T-cell (primary cell): ENCODE data around the gene TCEA2. TPM values are rescaled to one million over a fixed set of nuclear protein-coding genes. Genes with fewer than 3 reads are reported as not detected.
A peak's percentile ranks its signal among the peaks of the same experiment; 100 is the strongest.
"Not testable (repeated sequence)": the region's sequence is repeated elsewhere in the genome, so short reads cannot be mapped to it uniquely, and the experiment has no call there.

Source experiments
- ATAC-seq, 4 experiments: fragments of 200-7000 bp in 3 of 4; fragments of 150-1000 bp in 1 of 4; cut with Tn5 transposase; replicated peaks in 1 of 4; 1 replicate in 3 of 4; 2 replicates in 1 of 4; pipeline ENCODE4 v1.10.0; 2021; ENCODE audit warnings: moderate library complexity in 3 of 4, mild to moderate bottlenecking in 2 of 4, moderate number of reproducible peaks in 1 of 4
- CTCF ChIA-PET, 2 donors: fragments of 300-600 bp; sonication (Branson Sonifier 250); formaldehyde crosslinking; loops; one replicate each; lab custom pipeline; 2022; ENCODE audit warnings: antibody characterized with exemption in 2 of 2; lab: Charles Lee
- POLR2A ChIA-PET, 2 donors: fragments of 300-600 bp; sonication (Branson Sonifier 250); formaldehyde crosslinking; loops; one replicate each; lab custom pipeline; 2022; ENCODE audit warnings: antibody characterized with exemption in 2 of 2; lab: Charles Lee
- DNase-seq, 35 experiments: peaks; one replicate each; pipeline versions ENCODE4 v3.0.0 to v3.0.0-alpha.2; 2013 to 2023
- H3K27ac ChIP-seq: one replicate; pipeline ENCODE4 v1.5.1; 2013; ENCODE audit warnings: low read length
- H3K27me3 ChIP-seq, 2 experiments: replicated peaks in 1 of 2; 1 replicate in 1 of 2; 2 replicates in 1 of 2; pipeline versions ENCODE4 v1.6.1 to v1.7.0; 2013; ENCODE audit warnings: low read length in 1 of 2, mixed read lengths in 1 of 2; ENCODE audit not compliant: control insufficient read depth in 2 of 2, insufficient read depth in 2 of 2; ENCODE audit errors: extremely low read depth in 1 of 2
- H3K36me3 ChIP-seq, 2 donors: 1 replicate in 1 of 2; 2 replicates in 1 of 2; pipeline versions ENCODE4 v1.6.1 to v1.7.0; 2013; ENCODE audit warnings: low read length in 1 of 2; ENCODE audit not compliant: control insufficient read depth in 2 of 2, insufficient read depth in 1 of 2; ENCODE audit errors: extremely low read depth in 1 of 2
- H3K4me1 ChIP-seq, 2 experiments: 1 replicate in 1 of 2; 2 replicates in 1 of 2; pipeline versions ENCODE4 v1.6.1 to v1.7.0; 2013; ENCODE audit warnings: low read length in 2 of 2, mixed read lengths in 1 of 2; ENCODE audit not compliant: insufficient read depth in 2 of 2, control insufficient read depth in 1 of 2; ENCODE audit errors: extremely low read depth in 1 of 2
- H3K4me3 ChIP-seq, 2 donors: 1 replicate in 1 of 2; 2 replicates in 1 of 2; pipeline versions ENCODE4 v1.5.1 to v1.7.0; 2013; ENCODE audit warnings: mild to moderate bottlenecking in 2 of 2, low read length in 1 of 2, moderate library complexity in 1 of 2; ENCODE audit not compliant: control insufficient read depth in 1 of 2; ENCODE audit errors: extremely low read depth in 1 of 2
- H3K9me3 ChIP-seq: 2 replicates; pipeline ENCODE4 v1.7.0; 2013
- H3K27ac Mint-ChIP-seq, 2 donors: one replicate each; pipeline ENCODE4 v1.8.0; 2020 to 2021; ENCODE audit warnings: mild to moderate bottlenecking in 2 of 2, mixed read lengths in 2 of 2
- H3K27me3 Mint-ChIP-seq, 2 donors: one replicate each; pipeline ENCODE4 v1.8.0; 2021 to 2022; ENCODE audit warnings: mixed read lengths in 2 of 2
- H3K36me3 Mint-ChIP-seq: one replicate; pipeline ENCODE4 v1.8.0; 2021; ENCODE audit warnings: mixed read lengths
- H3K4me1 Mint-ChIP-seq, 3 donors: one replicate each; pipeline ENCODE4 v1.8.0; 2020 to 2022; ENCODE audit warnings: mixed read lengths in 3 of 3, mild to moderate bottlenecking in 1 of 3
- H3K4me3 Mint-ChIP-seq, 3 donors: one replicate each; pipeline ENCODE4 v1.8.0; 2020 to 2022; ENCODE audit warnings: mild to moderate bottlenecking in 3 of 3, mixed read lengths in 3 of 3, moderate library complexity in 3 of 3
- H3K9me3 Mint-ChIP-seq, 3 donors: one replicate each; pipeline ENCODE4 v1.8.0; 2020 to 2022; ENCODE audit warnings: mixed read lengths in 3 of 3
- WGBS: methylation state at CpG from one replicate; pipeline ENCODE4 v1.1.5; 2013; ENCODE audit warnings: missing lambda C conversion rate; ENCODE audit not compliant: insufficient coverage; 5-methylcytosine and 5-hydroxymethylcytosine counted together
- total RNA-seq, 35 experiments: library from RNA in 6 of 35; stranded (reverse) in 6 of 35; fragments of 120-200 nt in 1 of 35; gene quantifications; one replicate each; pipeline versions ENCODE4 v1.2.1 to v1.2.4 and lab custom pipeline; 2013 to 2026

TCEA2 gene
- total RNA-seq, 5 donors from 2014 or later (not counting 1 experiment from before 2014, with no cell fraction given) = 25.8 to 49.7 (median 40.1) TPM

- Mint-ChIP-seq H3K27me3 (peaks cover 0 to 1% of the 10 kb centered on the region in 2 donors), H3K4me1 (peaks cover 6 to 7% (median 7%) of the 10 kb centered on the region in 3 donors), H3K27ac (no peak overlapping the region), H3K36me3 (no peaks in the 10 kb centered on the region), H3K9me3 (no peaks in the 10 kb centered on the region), H3K4me3 (no peak overlapping the region)
- ChIA-PET CTCF (no interaction called here), POLR2A (interaction anchor here in 1 of 2 donors (0.5 to 0.6 kb wide), 2 partner anchors 288 to 324 kb away, joined by 4 to 9 read pairs; no protein-coding TSS in a partner anchor)
- H3K4me3 ChIP-seq = no peak overlapping the region
- no peak for ATAC-seq
- H3K4me1 ChIP-seq = peaks cover 5 to 8% of the 10 kb centered on the region in 2 experiments
- H3K27ac ChIP-seq = no peak overlapping the region
- 81% methylated on average over 10 of the region's 14 CpGs for WGBS
- H3K9me3 ChIP-seq = no peaks in the 10 kb centered on the region
- no peaks in the 10 kb centered on the region for H3K36me3 ChIP-seq
- peak in 1 of 35 experiments; percentile 21 for DNase-seq
- H3K27me3 ChIP-seq = peaks cover 0 to 5% of the 10 kb centered on the region in 2 experiments
These were observed 52.3 kb downstream of the TCEA2 start for GRCh38 chr20:64115171-64115911.

GRCh38 chr20:64116016-64116415, 53.0 kb downstream of the TCEA2 start:
- Mint-ChIP-seq H3K4me3 (no peak overlapping the region), H3K9me3 (no peaks in the 10 kb centered on the region), H3K27me3 (peaks cover 0 to 1% of the 10 kb centered on the region in 2 donors), H3K36me3 (no peaks in the 10 kb centered on the region), H3K27ac (no peak overlapping the region), H3K4me1 (peaks cover 8 to 10% (median 9%) of the 10 kb centered on the region in 3 donors)
- Histone ChIP-seq H3K4me1 (peaks cover 5 to 13% of the 10 kb centered on the region in 2 experiments), H3K27ac (no peak overlapping the region), H3K27me3 (peaks cover 0 to 11% of the 10 kb centered on the region in 2 experiments), H3K36me3 (no peaks in the 10 kb centered on the region), H3K4me3 (no peak overlapping the region), H3K9me3 (no peaks in the 10 kb centered on the region)
- CTCF ChIA-PET = no interaction called here
- ATAC-seq (no peak), DNase-seq (no peak)
- 93% methylated on average over 20 of the region's 21 CpGs for WGBS
- POLR2A ChIA-PET = no interaction called here

- DNase-seq (peak in 1 of 35 experiments; percentile 12), ATAC-seq (no peak)
- peaks cover 0 to 7% of the 10 kb centered on the region in 2 donors for H3K27me3 Mint-ChIP-seq
- H3K36me3 Mint-ChIP-seq = no peaks in the 10 kb centered on the region
- peaks cover 0 to 18% of the 10 kb centered on the region in 2 experiments for H3K27me3 ChIP-seq
- POLR2A ChIA-PET = no interaction called here
- H3K4me1 ChIP-seq = peaks cover 5 to 13% of the 10 kb centered on the region in 2 experiments
- 84% methylated on average over 9 of the region's 17 CpGs for WGBS
- no peaks in the 10 kb centered on the region for H3K9me3 Mint-ChIP-seq
- H3K4me1 Mint-ChIP-seq = peaks cover 8 to 10% (median 9%) of the 10 kb centered on the region in 3 donors
- H3K9me3 ChIP-seq = no peaks in the 10 kb centered on the region
- H3K4me3 ChIP-seq = no peak overlapping the region
- H3K36me3 ChIP-seq = no peaks in the 10 kb centered on the region
- CTCF ChIA-PET = no interaction called here
- no peak overlapping the region for H3K27ac ChIP-seq
- no peak overlapping the region for H3K4me3 Mint-ChIP-seq
- H3K27ac Mint-ChIP-seq = no peak overlapping the region
These were observed 53.8 kb downstream of the TCEA2 start for GRCh38 chr20:64116541-64117431.

- DNase-seq, H3K36me3 Mint-ChIP-seq, H3K9me3 Mint-ChIP-seq, H3K36me3 ChIP-seq, CTCF ChIA-PET, H3K4me3 ChIP-seq, H3K27ac Mint-ChIP-seq, H3K4me3 Mint-ChIP-seq, H3K27me3 Mint-ChIP-seq, ATAC-seq, POLR2A ChIA-PET, H3K9me3 ChIP-seq, H3K27ac ChIP-seq: not testable (repeated sequence)
- H3K4me1 ChIP-seq = peaks cover 5 to 13% of the 10 kb centered on the region in 2 experiments
- WGBS = no CpG with 5 or more reads among the region's 6 CpGs
- peaks cover 8 to 10% (median 9%) of the 10 kb centered on the region in 3 donors for H3K4me1 Mint-ChIP-seq
- H3K27me3 ChIP-seq = peaks cover 0 to 21% of the 10 kb centered on the region in 2 experiments
These were observed 54.4 kb downstream of the TCEA2 start for GRCh38 chr20:64117432-64117777.

GRCh38 chr20:64119301-64119680, 56.3 kb downstream of the TCEA2 start:
- peaks cover 8 to 10% (median 9%) of the 10 kb centered on the region in 3 donors for H3K4me1 Mint-ChIP-seq
- 93% methylated on average over 7 of the region's 8 CpGs for WGBS
- H3K27ac Mint-ChIP-seq = no peak overlapping the region
- DNase-seq (peak in 1 of 35 experiments; percentile 16), ATAC-seq (no peak)
- no peak overlapping the region for H3K27ac ChIP-seq
- H3K27me3 Mint-ChIP-seq = peaks cover 0 to 9% of the 10 kb centered on the region in 2 donors
- peak overlapping the region in 1 of 3 donors; percentile 70 for H3K4me3 Mint-ChIP-seq
- no peaks in the 10 kb centered on the region for H3K36me3 Mint-ChIP-seq
- H3K9me3 ChIP-seq = no peaks in the 10 kb centered on the region
- H3K4me3 ChIP-seq = no peak overlapping the region
- no peaks in the 10 kb centered on the region for H3K36me3 ChIP-seq
- ChIA-PET POLR2A (no interaction called here), CTCF (interaction anchor here in 1 of 2 donors (0.5 to 0.8 kb wide), 3 partner anchors 17 to 601 kb away, joined by 3 read pairs; no protein-coding TSS in a partner anchor)
- H3K27me3 ChIP-seq = peaks cover 0 to 27% of the 10 kb centered on the region in 2 experiments
- no peaks in the 10 kb centered on the region for H3K9me3 Mint-ChIP-seq
- peaks cover 5 to 13% of the 10 kb centered on the region in 2 experiments for H3K4me1 ChIP-seq
